ENCODE data around the gene SLC4A1. TPM values are rescaled to one million over a fixed set of nuclear protein-coding genes. Genes with fewer than 3 reads are reported as not detected.

Gene SLC4A1
- total and polyA plus RNA-seq, 2 of the 13 experiments (the other 11 are each of a cell fraction or from before 2014, with no cell fraction given): not detected

DNA sequence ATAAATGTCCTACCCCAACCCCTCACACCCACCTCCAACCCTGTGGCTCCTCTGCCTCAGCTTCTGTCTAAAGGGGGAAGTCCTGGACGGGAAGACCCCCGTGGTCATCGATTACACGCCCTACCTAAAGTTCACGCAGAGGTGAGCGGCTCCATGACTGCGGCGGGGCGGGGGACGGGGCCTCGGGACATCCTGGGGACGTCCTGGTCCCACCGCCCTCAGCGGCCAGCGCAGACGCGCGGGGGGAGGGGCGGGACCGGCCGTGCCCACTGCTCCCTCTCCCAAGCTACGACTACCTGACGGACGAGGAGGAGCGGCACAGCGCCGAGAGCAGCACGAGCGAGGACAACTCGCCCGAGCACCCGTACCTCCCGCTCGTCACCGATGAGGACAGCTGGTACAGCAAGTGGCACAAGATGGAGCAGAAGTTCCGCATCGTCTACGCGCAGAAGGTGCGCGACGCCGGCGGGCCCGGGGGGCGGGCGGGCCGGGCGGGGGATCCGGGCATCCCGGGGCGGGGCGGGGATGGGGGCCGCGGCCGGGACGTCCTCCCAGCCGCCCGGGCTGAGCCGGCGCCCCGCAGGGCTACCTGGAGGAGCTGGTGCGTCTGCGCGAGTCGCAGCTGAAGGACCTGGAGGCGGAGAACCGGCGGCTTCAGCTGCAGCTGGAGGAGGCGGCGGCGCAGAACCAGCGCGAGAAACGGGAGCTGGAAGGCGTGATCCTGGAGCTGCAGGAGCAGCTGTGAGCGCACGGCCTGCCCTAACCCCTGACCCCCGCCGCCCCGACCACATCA lies 47.1 kb upstream of the SLC4A1 start (continued):
- TF ChIP-seq CHD2 (IDR thresholded peaks at IDR 0.05; ENCODE audit: low read depth, low read length) (peak; percentile 77), DNMT3B (CRISPR knock-in tag; conservative IDR thresholded peaks at IDR 0.05) (no peak), PCBP1 (IDR thresholded peaks at IDR 0.05; ENCODE audit: borderline replicate concordance, low read depth, low read length) (no peak), TBL1XR1 (IDR thresholded peaks at IDR 0.05; ENCODE audit: borderline replicate concordance, low read length, partially characterized antibody) (no peak), MAF1 (CRISPR knock-in tag; IDR thresholded peaks at IDR 0.05; ENCODE audit: borderline replicate concordance) (no peak), ZNF280D (CRISPR knock-in tag; IDR thresholded peaks at IDR 0.05) (no peak), HES4 (CRISPR knock-in tag; IDR thresholded peaks at IDR 0.05; ENCODE audit: borderline replicate concordance) (0 out of 2 replicates have a peak, but pooled peaks have one; percentile 25), ATF3 (CRISPR knock-in tag; IDR thresholded peaks at IDR 0.05) (no peak)
- TF ChIP-seq, protein P1, sequence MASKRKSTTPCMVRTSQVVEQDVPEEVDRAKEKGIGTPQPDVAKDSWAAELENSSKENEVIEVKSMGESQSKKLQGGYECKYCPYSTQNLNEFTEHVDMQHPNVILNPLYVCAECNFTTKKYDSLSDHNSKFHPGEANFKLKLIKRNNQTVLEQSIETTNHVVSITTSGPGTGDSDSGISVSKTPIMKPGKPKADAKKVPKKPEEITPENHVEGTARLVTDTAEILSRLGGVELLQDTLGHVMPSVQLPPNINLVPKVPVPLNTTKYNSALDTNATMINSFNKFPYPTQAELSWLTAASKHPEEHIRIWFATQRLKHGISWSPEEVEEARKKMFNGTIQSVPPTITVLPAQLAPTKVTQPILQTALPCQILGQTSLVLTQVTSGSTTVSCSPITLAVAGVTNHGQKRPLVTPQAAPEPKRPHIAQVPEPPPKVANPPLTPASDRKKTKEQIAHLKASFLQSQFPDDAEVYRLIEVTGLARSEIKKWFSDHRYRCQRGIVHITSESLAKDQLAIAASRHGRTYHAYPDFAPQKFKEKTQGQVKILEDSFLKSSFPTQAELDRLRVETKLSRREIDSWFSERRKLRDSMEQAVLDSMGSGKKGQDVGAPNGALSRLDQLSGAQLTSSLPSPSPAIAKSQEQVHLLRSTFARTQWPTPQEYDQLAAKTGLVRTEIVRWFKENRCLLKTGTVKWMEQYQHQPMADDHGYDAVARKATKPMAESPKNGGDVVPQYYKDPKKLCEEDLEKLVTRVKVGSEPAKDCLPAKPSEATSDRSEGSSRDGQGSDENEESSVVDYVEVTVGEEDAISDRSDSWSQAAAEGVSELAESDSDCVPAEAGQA (IDR thresholded peaks at IDR 0.05; ENCODE audit: low read depth): no peak
- TF ChIP-seq, protein P1 (CRISPR knock-in tag; IDR thresholded peaks at IDR 0.05; ENCODE audit: borderline replicate concordance): no peak
- TF ChIP-seq, protein P2, sequence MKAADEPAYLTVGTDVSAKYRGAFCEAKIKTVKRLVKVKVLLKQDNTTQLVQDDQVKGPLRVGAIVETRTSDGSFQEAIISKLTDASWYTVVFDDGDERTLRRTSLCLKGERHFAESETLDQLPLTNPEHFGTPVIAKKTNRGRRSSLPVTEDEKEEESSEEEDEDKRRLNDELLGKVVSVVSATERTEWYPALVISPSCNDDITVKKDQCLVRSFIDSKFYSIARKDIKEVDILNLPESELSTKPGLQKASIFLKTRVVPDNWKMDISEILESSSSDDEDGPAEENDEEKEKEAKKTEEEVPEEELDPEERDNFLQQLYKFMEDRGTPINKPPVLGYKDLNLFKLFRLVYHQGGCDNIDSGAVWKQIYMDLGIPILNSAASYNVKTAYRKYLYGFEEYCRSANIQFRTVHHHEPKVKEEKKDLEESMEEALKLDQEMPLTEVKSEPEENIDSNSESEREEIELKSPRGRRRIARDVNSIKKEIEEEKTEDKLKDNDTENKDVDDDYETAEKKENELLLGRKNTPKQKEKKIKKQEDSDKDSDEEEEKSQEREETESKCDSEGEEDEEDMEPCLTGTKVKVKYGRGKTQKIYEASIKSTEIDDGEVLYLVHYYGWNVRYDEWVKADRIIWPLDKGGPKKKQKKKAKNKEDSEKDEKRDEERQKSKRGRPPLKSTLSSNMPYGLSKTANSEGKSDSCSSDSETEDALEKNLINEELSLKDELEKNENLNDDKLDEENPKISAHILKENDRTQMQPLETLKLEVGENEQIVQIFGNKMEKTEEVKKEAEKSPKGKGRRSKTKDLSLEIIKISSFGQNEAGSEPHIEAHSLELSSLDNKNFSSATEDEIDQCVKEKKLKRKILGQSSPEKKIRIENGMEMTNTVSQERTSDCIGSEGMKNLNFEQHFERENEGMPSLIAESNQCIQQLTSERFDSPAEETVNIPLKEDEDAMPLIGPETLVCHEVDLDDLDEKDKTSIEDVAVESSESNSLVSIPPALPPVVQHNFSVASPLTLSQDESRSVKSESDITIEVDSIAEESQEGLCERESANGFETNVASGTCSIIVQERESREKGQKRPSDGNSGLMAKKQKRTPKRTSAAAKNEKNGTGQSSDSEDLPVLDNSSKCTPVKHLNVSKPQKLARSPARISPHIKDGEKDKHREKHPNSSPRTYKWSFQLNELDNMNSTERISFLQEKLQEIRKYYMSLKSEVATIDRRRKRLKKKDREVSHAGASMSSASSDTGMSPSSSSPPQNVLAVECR (CRISPR knock-in tag; IDR thresholded peaks at IDR 0.05; ENCODE audit: borderline replicate concordance): 0 out of 2 replicates have a peak, but pooled peaks have one; percentile 24
